IMR-90 (cell line): ENCODE measurements around the gene RDH13. TPM values are rescaled to one million over a fixed set of nuclear protein-coding genes. Genes with fewer than 3 reads are reported as not detected.

Experiments
- ATAC-seq: fragments of 200-7000 bp; cut with Tn5 transposase; 2 replicates; pipeline ENCODE4 v1.9.1; 2020; ENCODE audit warnings: low read depth, mild to moderate bottlenecking, moderate library complexity
- BruUV-seq: library from RNA; stranded (reverse); fragments of 400-500 nt; replicated peaks from 2 replicates; lab custom pipeline; 2021; lab: Mats Ljungman, UMichigan
- CTCF ChIA-PET: fragments of 300-600 bp; formaldehyde crosslinking; extraction: SDS; loops from one replicate; lab custom pipeline; 2021; ENCODE audit warnings: antibody characterized with exemption; lab: Yijun Ruan, JAX
- POLR2A ChIA-PET: fragments of 300-600 bp; sonication (Branson Sonifier 250); formaldehyde crosslinking; loops from one replicate; lab custom pipeline; 2022; ENCODE audit warnings: antibody characterized with exemption; ENCODE audit not compliant: unreplicated experiment; lab: Charles Lee
- DNase-seq: peaks from one replicate; pipeline ENCODE4 v3.0.0; 2013
- H2AFZ ChIP-seq: replicated peaks from 2 replicates; pipeline ENCODE3; 2013; ENCODE audit warnings: low read length, mild to moderate bottlenecking; ENCODE audit not compliant: poor library complexity
- H2AK5ac ChIP-seq: 2 replicates; pipeline ENCODE4 v1.6.1; 2013; ENCODE audit warnings: low read depth, low read length, inconsistent platforms
- H2AK9ac ChIP-seq: replicated peaks from 2 replicates; pipeline ENCODE3; 2013; ENCODE audit warnings: mild to moderate bottlenecking, low read depth, low read length, moderate library complexity; ENCODE audit not compliant: poor library complexity
- H2BK120ac ChIP-seq: 2 replicates; pipeline ENCODE4 v1.6.1; 2013; ENCODE audit warnings: low read depth, low read length, inconsistent platforms
- H2BK15ac ChIP-seq: 3 replicates; pipeline ENCODE4 v1.6.1; 2013; ENCODE audit warnings: low read depth, low read length, inconsistent platforms
- H2BK20ac ChIP-seq: 2 replicates; pipeline ENCODE4 v1.6.1; 2013; ENCODE audit warnings: low read depth, mild to moderate bottlenecking, inconsistent platforms, low read length, moderate library complexity
- H2BK5ac ChIP-seq: 2 replicates; pipeline ENCODE4 v1.6.1; 2013; ENCODE audit warnings: mild to moderate bottlenecking, low read depth, low read length, inconsistent platforms; ENCODE audit not compliant: poor library complexity, severe bottlenecking
- H3K14ac ChIP-seq: replicated peaks from 2 replicates; pipeline ENCODE4 v1.6.1; 2013; ENCODE audit warnings: low read depth, low read length, inconsistent platforms
- H3K18ac ChIP-seq: 2 replicates; pipeline ENCODE4 v1.6.1; 2013; ENCODE audit warnings: low read depth, low read length, control low read depth
- H3K23ac ChIP-seq: 2 replicates; pipeline ENCODE4 v1.6.1; 2013; ENCODE audit warnings: low read depth, low read length, inconsistent platforms
- H3K27ac ChIP-seq: 2 replicates; pipeline ENCODE4 v1.5.1; 2013; ENCODE audit warnings: mild to moderate bottlenecking, control low read depth, low read length; ENCODE audit not compliant: insufficient read depth
- H3K27me3 ChIP-seq: 2 replicates; pipeline ENCODE4 v1.6.1; 2013; ENCODE audit warnings: low read length; ENCODE audit not compliant: control insufficient read depth, insufficient read depth
- H3K36me3 ChIP-seq: 2 replicates; pipeline ENCODE4 v1.6.1; 2013; ENCODE audit warnings: low read length, mixed read lengths; ENCODE audit not compliant: control insufficient read depth, insufficient read depth
- H3K4ac ChIP-seq: 2 replicates; pipeline ENCODE4 v1.6.1; 2013; ENCODE audit warnings: low read depth, low read length, inconsistent platforms
- H3K4me1 ChIP-seq: 2 replicates; pipeline ENCODE4 v1.6.1; 2013; ENCODE audit warnings: low read length, mixed read lengths; ENCODE audit not compliant: control insufficient read depth, insufficient read depth
- H3K4me2 ChIP-seq: 2 replicates; pipeline ENCODE4 v1.6.1; 2013; ENCODE audit warnings: low read depth, mild to moderate bottlenecking, control low read depth, low read length, moderate library complexity
- H3K4me3 ChIP-seq: 2 replicates; pipeline ENCODE4 v1.5.1; 2013; ENCODE audit warnings: low read depth, mild to moderate bottlenecking, control low read depth, low read length, moderate library complexity; ENCODE audit not compliant: insufficient read depth
- H3K56ac ChIP-seq: 2 replicates; pipeline ENCODE4 v1.6.1; 2013; ENCODE audit warnings: low read length, inconsistent platforms; ENCODE audit not compliant: insufficient read depth; ENCODE audit errors: extremely low read depth
- H3K79me1 ChIP-seq, 2 experiments: 2 replicates each; pipeline ENCODE4 v1.6.1; 2013; ENCODE audit warnings: low read length in 2 of 2, inconsistent platforms in 1 of 2, low read depth in 1 of 2
- H3K9ac ChIP-seq: 2 replicates; pipeline ENCODE4 v1.6.1; 2013; ENCODE audit warnings: low read depth, low read length, control low read depth
- H3K9me1 ChIP-seq: 2 replicates; pipeline ENCODE4 v1.6.1; 2013; ENCODE audit warnings: low read length, inconsistent platforms; ENCODE audit not compliant: insufficient read depth
- H3K9me3 ChIP-seq: 2 replicates; pipeline ENCODE4 v1.6.1; 2013; ENCODE audit warnings: low read length; ENCODE audit not compliant: control insufficient read depth, insufficient read depth
- H4K20me1 ChIP-seq: 2 replicates; pipeline ENCODE4 v1.6.1; 2013; ENCODE audit warnings: low read length, inconsistent platforms; ENCODE audit not compliant: insufficient read depth
- H4K5ac ChIP-seq: 2 replicates; pipeline ENCODE4 v1.6.1; 2013; ENCODE audit warnings: mild to moderate bottlenecking, low read depth, low read length, control low read depth
- H4K8ac ChIP-seq, 2 experiments: 2 replicates each; pipeline ENCODE4 v1.6.1; 2013; ENCODE audit warnings: low read depth in 2 of 2, low read length in 2 of 2, control low read depth in 1 of 2, inconsistent platforms in 1 of 2
- H4K91ac ChIP-seq: 2 replicates; pipeline ENCODE4 v1.6.1; 2013; ENCODE audit warnings: low read depth, low read length, inconsistent platforms; ENCODE audit not compliant: insufficient read depth
- BHLHE40 ChIP-seq: fragments of 150-350 bp; IDR thresholded peaks from 2 replicates; pipeline ENCODE4 v1.6.1; 2016; ENCODE audit warnings: mild to moderate bottlenecking, low read depth, low read length
- CEBPB ChIP-seq: IDR thresholded peaks from 2 replicates; pipeline ENCODE4 v1.6.1; 2012; ENCODE audit warnings: low read depth, low read length, improper control_type of control experiment
- CHD1 ChIP-seq: IDR thresholded peaks from 2 replicates; pipeline ENCODE4 v1.6.1; 2012; ENCODE audit warnings: low read depth, low read length, improper control_type of control experiment
- FOS ChIP-seq: fragments of 150-350 bp; IDR thresholded peaks from 2 replicates; pipeline ENCODE4 v1.6.1; 2016; ENCODE audit warnings: low read depth, low read length
- MAFK ChIP-seq: IDR thresholded peaks from 2 replicates; pipeline ENCODE4 v1.6.1; 2012; ENCODE audit warnings: low read depth, low read length, improper control_type of control experiment
- MAZ ChIP-seq: IDR thresholded peaks from 2 replicates; pipeline ENCODE4 v1.6.1; 2012; ENCODE audit warnings: low read depth, mild to moderate bottlenecking, low read length, improper control_type of control experiment, moderate library complexity, borderline replicate concordance
- MXI1 ChIP-seq: IDR thresholded peaks from 2 replicates; pipeline ENCODE4 v1.6.1; 2012; ENCODE audit warnings: low read depth, mild to moderate bottlenecking, low read length, moderate library complexity, borderline replicate concordance
- NFE2L2 ChIP-seq: fragments of 150-350 bp; IDR thresholded peaks from 2 replicates; pipeline ENCODE4 v1.6.1; 2016; ENCODE audit warnings: low read depth, mild to moderate bottlenecking, low read length
- POLR2A ChIP-seq: IDR thresholded peaks from 2 replicates; pipeline ENCODE4 v1.6.1; 2012; ENCODE audit warnings: mild to moderate bottlenecking, low read depth, low read length
- RAD21 ChIP-seq: IDR thresholded peaks from 2 replicates; pipeline ENCODE4 v1.6.1; 2012; ENCODE audit warnings: low read length, improper control_type of control experiment
- RCOR1 ChIP-seq: IDR thresholded peaks from 2 replicates; pipeline ENCODE4 v1.6.1; 2012; ENCODE audit warnings: mild to moderate bottlenecking, low read length, improper control_type of control experiment; ENCODE audit not compliant: insufficient replicate concordance
- RFX5 ChIP-seq: IDR thresholded peaks from 2 replicates; pipeline ENCODE4 v1.8.0; 2012; ENCODE audit warnings: low read depth, mild to moderate bottlenecking, low read length, moderate library complexity
- SMC3 ChIP-seq: fragments of 150-350 bp; IDR thresholded peaks from 2 replicates; pipeline ENCODE4 v1.6.1; 2016; ENCODE audit warnings: low read depth, mild to moderate bottlenecking, antibody characterized with exemption, low read length, moderate library complexity
- WGBS, 2 experiments: methylation state at CpG; one replicate each; pipeline versions ENCODE4 v1.1.5 to v1.1.7; 2013; ENCODE audit warnings: missing lambda C conversion rate in 2 of 2; ENCODE audit not compliant: insufficient read length in 1 of 2; ENCODE audit errors: extremely low coverage in 2 of 2; 5-methylcytosine and 5-hydroxymethylcytosine counted together
- dilution Hi-C: fragments of 300-500 bp; cut with HindIII; formaldehyde crosslinking; loops from one replicate; pipeline ENCODE4 v1.14.3; 2018; ENCODE audit warnings: low sequenced_read_pairs; ENCODE audit not compliant: unreplicated experiment
- in situ Hi-C: fragments of 300-500 bp; cut with MboI; formaldehyde crosslinking; loops from 3 replicates; pipeline ENCODE4 v1.14.3; 2019; ENCODE audit warnings: low sequenced_read_pairs, inconsistent platforms, mixed read lengths
- intact Hi-C: fragments of 100-400 bp; cut with micrococcal nuclease; formaldehyde crosslinking; loops from 2 replicates; pipeline ENCODE4 v1.10.0; 2022
- polyA plus RNA-seq, 3 experiments: library from polyadenylated mRNA; depleted of rRNA; stranded (reverse); fragments of >200 nt; gene quantifications; 2 replicates each; pipeline ENCODE4 v1.2.3, GENCODE V29; 2012; ENCODE audit warnings: low replicate concordance in 1 of 3
- total RNA-seq: library from RNA; depleted of rRNA; stranded (reverse); fragments of >200 nt; gene quantifications from 2 replicates; pipeline ENCODE4 v1.2.3, GENCODE V29; 2012
- TF ChIP-seq, protein P1 (sequence below): fragments of 150-350 bp; IDR thresholded peaks from 2 replicates; pipeline ENCODE4 v1.6.1; 2017; ENCODE audit warnings: mild to moderate bottlenecking, antibody characterized with exemption, low read length, low read depth
- TF ChIP-seq, protein P2 (sequence below): conservative IDR thresholded peaks from 2 replicates; pipeline ENCODE4 v1.5.1; 2012; ENCODE audit warnings: mild to moderate bottlenecking, low read depth, low read length, improper control_type of control experiment
- TF ChIP-seq, protein P3 (sequence below): fragments of 150-350 bp; IDR thresholded peaks from 2 replicates; pipeline ENCODE4 v1.6.1; 2016; ENCODE audit warnings: low read depth, mild to moderate bottlenecking, low read length, moderate library complexity, borderline replicate concordance

Gene RDH13
- total and polyA plus RNA-seq, 2 of the 4 experiments (the other 2 are of a cell fraction): 7.5 to 7.8 TPM

DNA sequence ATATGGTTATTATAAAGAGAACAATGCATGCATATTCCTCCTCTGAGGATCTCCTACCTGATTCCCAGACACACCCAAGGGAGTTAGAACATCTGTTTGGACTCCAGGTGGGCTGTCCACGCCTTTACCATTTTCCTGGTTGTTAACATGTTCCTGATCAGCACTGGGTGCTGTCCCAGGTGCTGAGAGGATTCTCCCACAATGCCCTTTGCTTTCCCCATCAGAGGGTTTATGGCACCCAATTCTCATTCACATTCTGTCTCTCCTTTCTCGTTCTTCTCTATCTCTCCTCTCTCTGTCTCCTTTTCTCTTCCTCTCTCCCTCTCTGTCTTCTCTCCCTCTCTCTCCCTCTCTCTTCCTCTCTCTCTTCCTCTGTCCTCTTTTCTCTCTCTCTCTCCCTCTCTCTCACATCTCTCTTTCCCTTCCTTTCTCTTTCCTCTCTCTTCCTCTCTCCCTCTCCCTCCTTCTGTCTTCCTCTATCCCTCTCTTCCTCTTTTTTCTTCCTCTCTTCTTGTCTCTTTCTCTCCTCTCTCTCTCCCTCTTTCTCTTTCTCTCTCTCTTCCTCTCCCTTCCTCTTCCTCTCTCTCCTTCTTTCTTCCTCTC, 3.3 kb upstream of the RDH13 start:
- no peak for TF ChIP-seq MAFK
- TF ChIP-seq, protein P1, sequence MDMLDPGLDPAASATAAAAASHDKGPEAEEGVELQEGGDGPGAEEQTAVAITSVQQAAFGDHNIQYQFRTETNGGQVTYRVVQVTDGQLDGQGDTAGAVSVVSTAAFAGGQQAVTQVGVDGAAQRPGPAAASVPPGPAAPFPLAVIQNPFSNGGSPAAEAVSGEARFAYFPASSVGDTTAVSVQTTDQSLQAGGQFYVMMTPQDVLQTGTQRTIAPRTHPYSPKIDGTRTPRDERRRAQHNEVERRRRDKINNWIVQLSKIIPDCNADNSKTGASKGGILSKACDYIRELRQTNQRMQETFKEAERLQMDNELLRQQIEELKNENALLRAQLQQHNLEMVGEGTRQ: no peak
- TF ChIP-seq, protein P2, sequence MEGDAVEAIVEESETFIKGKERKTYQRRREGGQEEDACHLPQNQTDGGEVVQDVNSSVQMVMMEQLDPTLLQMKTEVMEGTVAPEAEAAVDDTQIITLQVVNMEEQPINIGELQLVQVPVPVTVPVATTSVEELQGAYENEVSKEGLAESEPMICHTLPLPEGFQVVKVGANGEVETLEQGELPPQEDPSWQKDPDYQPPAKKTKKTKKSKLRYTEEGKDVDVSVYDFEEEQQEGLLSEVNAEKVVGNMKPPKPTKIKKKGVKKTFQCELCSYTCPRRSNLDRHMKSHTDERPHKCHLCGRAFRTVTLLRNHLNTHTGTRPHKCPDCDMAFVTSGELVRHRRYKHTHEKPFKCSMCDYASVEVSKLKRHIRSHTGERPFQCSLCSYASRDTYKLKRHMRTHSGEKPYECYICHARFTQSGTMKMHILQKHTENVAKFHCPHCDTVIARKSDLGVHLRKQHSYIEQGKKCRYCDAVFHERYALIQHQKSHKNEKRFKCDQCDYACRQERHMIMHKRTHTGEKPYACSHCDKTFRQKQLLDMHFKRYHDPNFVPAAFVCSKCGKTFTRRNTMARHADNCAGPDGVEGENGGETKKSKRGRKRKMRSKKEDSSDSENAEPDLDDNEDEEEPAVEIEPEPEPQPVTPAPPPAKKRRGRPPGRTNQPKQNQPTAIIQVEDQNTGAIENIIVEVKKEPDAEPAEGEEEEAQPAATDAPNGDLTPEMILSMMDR: no peak
- no peak for TF ChIP-seq CEBPB
- no peak for TF ChIP-seq FOS
- no peak for TF ChIP-seq RCOR1
- TF ChIP-seq POLR2A: no peak
- TF ChIP-seq, protein P3, sequence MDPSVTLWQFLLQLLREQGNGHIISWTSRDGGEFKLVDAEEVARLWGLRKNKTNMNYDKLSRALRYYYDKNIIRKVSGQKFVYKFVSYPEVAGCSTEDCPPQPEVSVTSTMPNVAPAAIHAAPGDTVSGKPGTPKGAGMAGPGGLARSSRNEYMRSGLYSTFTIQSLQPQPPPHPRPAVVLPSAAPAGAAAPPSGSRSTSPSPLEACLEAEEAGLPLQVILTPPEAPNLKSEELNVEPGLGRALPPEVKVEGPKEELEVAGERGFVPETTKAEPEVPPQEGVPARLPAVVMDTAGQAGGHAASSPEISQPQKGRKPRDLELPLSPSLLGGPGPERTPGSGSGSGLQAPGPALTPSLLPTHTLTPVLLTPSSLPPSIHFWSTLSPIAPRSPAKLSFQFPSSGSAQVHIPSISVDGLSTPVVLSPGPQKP: no peak
- no peak for TF ChIP-seq RAD21
- no peak for TF ChIP-seq RFX5
- TF ChIP-seq CHD1: no peak
- TF ChIP-seq MXI1: no peak
- TF ChIP-seq NFE2L2: no peak
- TF ChIP-seq MAZ: no peak
- no peak for TF ChIP-seq BHLHE40
- TF ChIP-seq SMC3: no peak
- no TSS peak for BruUV-seq
- peaks cover 3% of the 10 kb centered on the region; the same call in 1 of the 2 replicates for H3K9me3 ChIP-seq
- no peak overlapping the region for H3K23ac ChIP-seq
- no peak overlapping the region for H3K4ac ChIP-seq
- intact Hi-C loops: loop anchor here (10.0 kb wide), 1 partner anchor 591 kb away; the partner anchor contains the start of gene CDC42EP5
- H3K79me1 ChIP-seq: peaks cover 0 to 6% of the 10 kb centered on the region in 2 experiments; a peak in 1 of 4 replicates
- no peak for ATAC-seq
- no peak overlapping the region for H2AK5ac ChIP-seq
- H3K4me1 ChIP-seq: peaks cover 6% of the 10 kb centered on the region; the same call in 1 of the 2 replicates
- no peak overlapping the region for H2BK15ac ChIP-seq
- in situ Hi-C loops: no loop called here
- ChIA-PET POLR2A (no interaction called here), CTCF (no interaction called here)
- no peaks in the 10 kb centered on the region for H3K9me1 ChIP-seq
- H4K20me1 ChIP-seq: no peaks in the 10 kb centered on the region; the same call in 1 of the 2 replicates
- no peak overlapping the region for H3K56ac ChIP-seq
- no peak overlapping the region for H3K4me3 ChIP-seq
- no peak overlapping the region for H2AK9ac ChIP-seq
- no peak overlapping the region for H2BK120ac ChIP-seq
- H3K36me3 ChIP-seq: no peaks in the 10 kb centered on the region
- DNase-seq: no peak
- no peak overlapping the region for H2AFZ ChIP-seq
- H3K18ac ChIP-seq: no peak overlapping the region
- 33% methylated on average over 1 of the region's 2 CpGs; no CpG with 5 or more reads in 1 of the 2 experiments for WGBS, 2 experiments
- no peak overlapping the region for H2BK20ac ChIP-seq
- H4K91ac ChIP-seq: no peak overlapping the region
- H2BK5ac ChIP-seq: no peak overlapping the region
- H4K5ac ChIP-seq: no peak overlapping the region
- H4K8ac ChIP-seq: no peak overlapping the region
- H3K14ac ChIP-seq: no peak overlapping the region
- no peak overlapping the region for H3K9ac ChIP-seq
- no peak overlapping the region for H3K4me2 ChIP-seq
- H3K27me3 ChIP-seq: peaks cover 22% of the 10 kb centered on the region
- dilution Hi-C loops: no loop called here
- no peak overlapping the region for H3K27ac ChIP-seq
